HUES48 (cell line): ENCODE data around the gene SPDYE4.
"Not testable (repeated sequence)": the region's sequence is repeated elsewhere in the genome, so short reads cannot be mapped to it uniquely, and the experiment has no call there.

ENCODE experiments used
- H3K27ac ChIP-seq: one replicate; pipeline ENCODE4 v1.7.0; 2013; ENCODE audit warnings: low read depth, low read length, inconsistent platforms
- H3K27me3 ChIP-seq: 2 replicates; pipeline ENCODE4 v1.6.1; 2013; ENCODE audit warnings: mild to moderate bottlenecking, low read length; ENCODE audit not compliant: control insufficient read depth, insufficient read depth
- H3K36me3 ChIP-seq: 2 replicates; pipeline ENCODE4 v1.6.1; 2013; ENCODE audit warnings: low read length; ENCODE audit not compliant: control insufficient read depth, insufficient read depth
- H3K4me1 ChIP-seq: 2 replicates; pipeline ENCODE4 v1.6.1; 2013; ENCODE audit warnings: mild to moderate bottlenecking, low read length; ENCODE audit not compliant: control insufficient read depth, insufficient read depth
- H3K4me3 ChIP-seq: 2 replicates; pipeline ENCODE4 v1.5.1; 2013; ENCODE audit warnings: mild to moderate bottlenecking, low read depth, low read length
- H3K9ac ChIP-seq: 2 replicates; pipeline ENCODE4 v1.6.1; 2013; ENCODE audit warnings: mild to moderate bottlenecking, low read depth, low read length, moderate library complexity
- H3K9me3 ChIP-seq: 2 replicates; pipeline ENCODE4 v1.6.1; 2013; ENCODE audit warnings: low read length; ENCODE audit not compliant: control insufficient read depth, insufficient read depth

Gene SPDYE4, protein sequence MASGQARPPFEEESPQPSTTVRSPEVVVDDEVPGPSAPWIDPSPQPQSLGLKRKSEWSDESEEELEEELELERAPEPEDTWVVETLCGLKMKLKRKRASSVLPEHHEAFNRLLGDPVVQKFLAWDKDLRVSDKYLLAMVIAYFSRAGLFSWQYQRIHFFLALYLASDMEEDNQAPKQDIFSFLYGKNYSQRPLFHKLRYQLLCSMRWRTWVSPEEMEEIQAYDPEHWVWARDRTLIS

DNA sequence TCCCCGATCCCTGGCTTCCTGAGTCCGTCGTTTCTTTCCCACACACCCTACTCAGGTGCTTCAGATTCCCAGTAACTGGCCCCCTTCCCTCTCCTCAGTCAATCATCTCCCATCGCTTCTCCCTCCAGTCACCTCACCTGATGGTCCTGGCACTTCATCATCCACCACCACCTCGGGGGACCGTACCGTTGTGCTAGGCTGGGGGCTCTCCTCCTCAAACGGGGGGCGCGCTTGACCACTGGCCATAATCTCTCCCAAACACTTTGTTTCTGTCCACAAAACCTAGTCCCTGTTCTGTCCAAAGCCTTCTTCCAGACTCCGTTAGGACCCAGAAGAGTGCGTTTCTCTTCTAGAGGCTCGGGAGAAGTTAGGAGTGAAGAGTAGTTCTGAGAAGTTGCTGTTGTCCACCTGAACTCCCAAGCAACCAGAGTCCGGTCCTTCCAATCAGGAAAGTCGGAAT is at the start of gene SPDYE4:
SPDYE4 (minus strand) TSS at position 410 of the 460 bp plus-strand sequence; CDS start at position 246, 164 bp downstream.
- no peaks in the 10 kb centered on the region for H3K36me3 ChIP-seq
- H3K9me3 ChIP-seq = 0 out of 2 replicates have a peak, but pooled peaks cover 2% of the 10 kb centered on the region
- no peaks in the 10 kb centered on the region for H3K27me3 ChIP-seq
- no peaks in the 10 kb centered on the region for H3K4me1 ChIP-seq
- no peak within 1 kb of the TSS for H3K9ac ChIP-seq
- H3K4me3 ChIP-seq = no peak within 1 kb of the TSS
- no peak within 1 kb of the TSS for H3K27ac ChIP-seq

DNA sequence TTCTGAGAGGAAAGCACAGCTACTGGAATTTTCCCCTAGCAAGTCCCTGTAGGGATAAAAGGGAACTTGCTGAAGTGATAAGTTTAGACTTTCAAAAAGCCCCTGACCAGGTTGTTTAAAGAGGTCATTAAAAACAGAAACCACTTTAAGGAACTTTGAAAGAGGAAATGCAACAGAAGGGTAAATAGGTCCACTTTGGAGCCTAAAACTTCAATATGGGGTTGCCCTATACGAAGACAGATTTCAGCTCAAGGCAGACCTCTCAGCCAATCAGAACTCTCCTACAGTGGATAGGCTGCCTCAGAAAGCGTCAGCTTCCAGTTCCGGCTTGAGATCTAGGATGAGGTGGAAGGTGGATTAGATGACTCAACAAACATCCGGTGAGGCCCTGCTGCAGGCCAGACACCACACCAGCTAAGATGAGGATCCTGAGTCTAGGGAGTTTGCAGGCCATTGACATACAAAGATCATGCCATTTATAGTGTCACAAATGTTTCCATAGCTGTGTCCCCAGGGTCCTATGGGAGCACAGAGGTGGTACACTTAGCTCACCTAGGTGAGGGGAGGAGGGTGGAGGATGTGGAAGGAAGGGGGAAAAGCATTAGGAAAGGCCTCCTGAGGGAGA is 48.7 kb upstream of the SPDYE4 start:
- H3K4me1 ChIP-seq = 0 out of 2 replicates have a peak, but pooled peaks cover 4% of the 10 kb centered on the region
- H3K9ac ChIP-seq = no peak overlapping the region
- no peak overlapping the region for H3K27ac ChIP-seq
- H3K27me3 ChIP-seq = no peaks in the 10 kb centered on the region
- H3K36me3 ChIP-seq = no peaks in the 10 kb centered on the region
- H3K4me3 ChIP-seq = no peak overlapping the region
- H3K9me3 ChIP-seq = 0 out of 2 replicates have a peak, but pooled peaks cover 3% of the 10 kb centered on the region

DNA sequence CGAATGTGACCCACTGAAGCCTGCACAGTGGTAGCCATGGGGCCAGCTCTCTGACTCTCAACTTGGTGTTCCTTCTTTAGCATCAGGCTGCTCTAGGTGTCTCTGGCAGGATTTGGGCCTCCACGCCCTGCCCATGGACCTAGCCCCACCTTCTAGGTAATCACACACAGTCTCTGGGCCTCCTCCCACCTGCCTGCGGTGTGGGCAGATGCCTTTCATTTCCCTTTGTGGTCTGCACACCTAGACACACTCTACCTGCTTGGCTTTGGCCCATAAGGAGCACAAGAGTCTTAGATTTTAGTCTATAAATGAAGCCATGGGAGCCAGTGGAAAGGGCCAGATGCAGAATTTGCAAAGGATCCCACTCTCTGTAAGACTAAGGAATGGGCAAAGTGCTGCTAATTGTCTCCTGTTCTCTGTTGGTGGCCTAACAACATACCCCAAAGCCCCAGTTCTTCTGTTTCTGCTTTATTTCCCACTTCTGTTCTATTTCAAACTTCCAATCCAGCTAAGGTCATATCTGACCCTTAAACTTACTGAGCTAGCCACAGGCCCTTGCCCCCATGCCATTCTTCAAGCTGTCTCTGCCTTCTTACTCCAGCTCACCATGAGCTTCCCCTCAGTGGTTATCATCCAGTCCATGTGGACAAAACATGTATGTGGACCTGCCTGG is 48.0 kb upstream of the SPDYE4 start:
- Histone ChIP-seq H3K27me3 (no peaks in the 10 kb centered on the region), H3K4me3 (no peak overlapping the region), H3K36me3 (no peaks in the 10 kb centered on the region), H3K9me3 (0 out of 2 replicates have a peak, but pooled peaks cover 3% of the 10 kb centered on the region), H3K27ac (no peak overlapping the region), H3K9ac (no peak overlapping the region), H3K4me1 (0 out of 2 replicates have a peak, but pooled peaks cover 4% of the 10 kb centered on the region)

DNA sequence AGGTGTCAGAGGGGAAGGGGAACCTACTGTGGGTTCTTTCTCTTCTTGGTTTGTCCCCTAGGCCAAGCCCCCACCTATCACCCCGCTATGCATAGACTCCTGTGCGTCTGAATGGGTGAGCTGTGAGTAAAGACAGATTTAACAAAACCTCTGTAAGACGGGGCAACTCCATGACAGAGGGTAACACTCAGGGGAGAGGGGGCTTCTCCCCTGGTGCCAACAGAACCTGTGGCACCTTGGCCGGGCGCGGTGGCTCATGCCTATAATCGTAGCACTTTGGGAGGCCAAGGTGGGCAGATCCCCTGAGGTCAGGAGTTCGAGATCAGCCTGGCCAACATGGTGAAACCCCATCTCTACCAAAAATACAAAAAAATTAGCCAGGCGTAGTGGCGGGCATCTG is 47.0 kb upstream of the SPDYE4 start:
- H3K4me3 ChIP-seq, H3K4me1 ChIP-seq, H3K27ac ChIP-seq, H3K9ac ChIP-seq, H3K27me3 ChIP-seq, H3K36me3 ChIP-seq, H3K9me3 ChIP-seq: not testable (repeated sequence)

DNA sequence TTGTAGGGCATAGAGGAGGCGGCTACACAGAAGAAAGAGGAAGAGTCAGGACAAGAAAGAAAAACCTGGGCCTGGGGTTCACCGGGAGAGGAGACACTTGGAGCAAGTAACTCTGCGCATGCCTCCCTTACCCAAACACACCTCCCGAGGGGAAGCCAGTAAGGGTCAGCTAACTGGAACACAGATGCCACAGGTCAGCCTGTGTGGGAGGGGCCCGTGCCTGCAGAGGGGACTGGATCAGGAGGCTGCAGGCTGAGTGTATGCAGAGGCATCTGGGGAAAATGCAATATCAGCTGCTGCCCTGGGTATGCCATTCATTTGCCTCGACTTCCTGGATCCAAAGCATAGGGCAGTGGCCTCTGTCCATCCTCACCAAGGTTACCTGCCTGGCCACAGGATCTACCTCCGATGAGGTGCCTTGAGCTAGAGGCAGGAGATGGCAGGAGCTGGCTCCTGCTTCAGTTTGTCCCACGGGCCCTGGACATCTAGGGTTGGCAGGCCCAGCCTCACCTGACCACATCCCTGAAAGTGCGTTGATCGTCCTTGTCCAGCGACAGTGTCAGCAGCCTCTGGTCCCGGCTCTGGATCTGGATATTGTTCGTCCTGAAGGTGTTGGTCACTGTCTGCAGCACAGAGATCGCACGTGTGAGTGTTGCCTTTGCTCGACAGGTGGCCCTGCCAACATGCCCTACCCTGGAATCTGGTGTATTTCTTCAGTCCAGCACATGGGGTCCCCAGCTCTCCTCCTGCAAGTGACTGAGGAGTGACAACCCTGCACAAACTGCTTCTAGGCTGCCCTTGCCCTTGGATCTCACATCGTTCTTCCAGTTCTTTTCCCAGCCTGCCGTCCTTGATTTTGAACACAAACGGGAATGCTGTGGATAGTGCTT is 45.4 kb upstream of the SPDYE4 start:
- Histone ChIP-seq H3K4me1 (0 out of 2 replicates have a peak, but pooled peaks cover 8% of the 10 kb centered on the region), H3K27ac (no peak overlapping the region), H3K36me3 (no peaks in the 10 kb centered on the region), H3K4me3 (no peak overlapping the region), H3K9ac (no peak overlapping the region), H3K27me3 (no peaks in the 10 kb centered on the region), H3K9me3 (no peaks in the 10 kb centered on the region)

DNA sequence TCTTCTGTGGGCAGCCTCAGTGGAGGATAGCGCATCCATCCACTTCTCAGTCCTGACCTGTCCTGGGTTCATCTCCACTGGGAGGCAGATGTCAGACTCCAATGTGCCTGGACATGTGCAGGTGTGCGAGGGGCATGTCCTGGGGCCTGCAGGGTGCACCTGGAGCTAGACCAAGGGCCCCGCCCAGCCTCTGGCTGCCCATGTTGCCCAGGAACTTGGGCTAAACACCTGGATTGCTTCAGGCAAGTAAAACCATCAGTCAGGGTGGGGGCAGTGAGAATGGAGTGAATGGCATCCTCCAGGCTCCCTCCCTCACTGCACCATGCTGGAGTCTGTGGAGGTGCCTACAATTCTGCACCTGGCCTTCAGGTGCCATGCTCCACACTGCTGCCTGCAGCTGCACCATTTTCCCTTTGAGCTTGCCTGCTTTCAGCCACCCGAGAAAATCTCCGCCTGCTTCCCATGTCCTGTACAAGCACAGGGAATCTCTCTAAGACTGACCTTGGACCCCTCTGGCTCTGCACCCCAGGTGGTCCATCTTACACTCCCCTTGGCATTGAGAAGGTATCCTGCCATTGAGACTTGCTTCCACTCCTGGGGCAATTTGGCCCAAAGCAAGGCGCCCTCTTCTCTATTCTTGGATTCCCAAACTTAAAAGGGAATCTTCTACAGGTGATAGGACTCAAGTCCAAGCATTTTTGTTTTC is 42.9 kb upstream of the SPDYE4 start:
- no peaks in the 10 kb centered on the region for H3K27me3 ChIP-seq
- H3K4me1 ChIP-seq = peaks cover 8% of the 10 kb centered on the region; the same call in 1 of the 2 replicates
- no peak overlapping the region for H3K4me3 ChIP-seq
- no peaks in the 10 kb centered on the region for H3K9me3 ChIP-seq
- no peak overlapping the region for H3K9ac ChIP-seq
- no peaks in the 10 kb centered on the region for H3K36me3 ChIP-seq
- no peak overlapping the region for H3K27ac ChIP-seq

DNA sequence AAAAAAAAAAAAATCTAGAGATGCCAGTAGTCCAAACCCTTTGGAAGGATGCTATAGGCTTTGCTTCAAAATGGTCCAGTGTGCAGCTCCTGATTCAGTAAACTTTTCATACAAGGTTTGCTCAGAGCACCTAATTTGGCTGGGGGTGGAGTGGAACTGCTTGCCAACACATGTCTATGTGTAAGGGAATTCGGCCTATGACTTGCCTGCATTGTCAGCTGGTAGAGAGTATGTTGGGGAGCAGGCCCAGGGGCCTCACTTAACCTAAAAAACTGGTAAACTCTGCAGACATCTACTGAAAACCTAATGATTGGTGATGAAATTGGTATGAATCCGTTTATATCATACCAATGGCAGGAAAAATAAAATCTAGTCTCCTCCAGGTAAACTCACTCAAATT is 42.3 kb upstream of the SPDYE4 start:
- Histone ChIP-seq H3K9me3 (no peaks in the 10 kb centered on the region), H3K36me3 (no peaks in the 10 kb centered on the region), H3K4me1 (peaks cover 8% of the 10 kb centered on the region; the same call in 1 of the 2 replicates), H3K27ac (no peak overlapping the region), H3K27me3 (no peaks in the 10 kb centered on the region), H3K4me3 (no peak overlapping the region), H3K9ac (no peak overlapping the region)

DNA sequence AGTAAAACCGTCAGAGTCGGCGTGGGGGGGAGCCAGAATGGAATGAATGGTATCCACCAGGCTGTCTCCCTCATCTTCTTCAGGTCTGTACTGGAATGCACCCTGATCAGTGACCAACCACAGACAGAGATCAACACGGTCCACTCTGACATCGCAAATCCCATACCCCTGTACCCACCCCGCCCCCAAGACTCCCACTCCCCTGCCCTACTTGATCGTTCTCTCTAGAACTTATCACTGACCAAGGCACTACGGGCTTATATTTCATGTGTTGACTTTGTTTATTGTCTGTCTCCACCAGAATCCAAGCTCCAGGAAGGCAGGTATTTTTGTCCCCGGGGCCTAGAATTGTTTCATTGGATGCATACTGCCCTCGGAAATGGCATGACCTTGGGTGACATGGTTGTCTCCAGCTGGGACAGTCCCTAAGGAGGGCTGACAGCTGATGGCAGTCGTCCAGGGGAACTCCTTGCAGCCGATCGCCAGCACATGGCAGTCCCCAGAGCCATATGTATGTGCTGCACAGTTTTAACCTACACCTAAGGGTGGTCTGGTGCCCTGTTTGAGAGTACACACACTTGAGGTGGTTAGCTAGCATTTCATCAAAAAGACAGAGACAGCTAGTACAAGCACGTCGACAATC is 41.3 kb upstream of the SPDYE4 start:
- H3K4me3 ChIP-seq = peak overlapping the region; percentile 74; the same call in 1 of the 2 replicates
- no peaks in the 10 kb centered on the region for H3K9me3 ChIP-seq
- H3K36me3 ChIP-seq = no peaks in the 10 kb centered on the region
- H3K27ac ChIP-seq = no peak overlapping the region
- no peak overlapping the region for H3K9ac ChIP-seq
- no peaks in the 10 kb centered on the region for H3K27me3 ChIP-seq
- H3K4me1 ChIP-seq = peaks cover 8% of the 10 kb centered on the region; the same call in 1 of the 2 replicates

DNA sequence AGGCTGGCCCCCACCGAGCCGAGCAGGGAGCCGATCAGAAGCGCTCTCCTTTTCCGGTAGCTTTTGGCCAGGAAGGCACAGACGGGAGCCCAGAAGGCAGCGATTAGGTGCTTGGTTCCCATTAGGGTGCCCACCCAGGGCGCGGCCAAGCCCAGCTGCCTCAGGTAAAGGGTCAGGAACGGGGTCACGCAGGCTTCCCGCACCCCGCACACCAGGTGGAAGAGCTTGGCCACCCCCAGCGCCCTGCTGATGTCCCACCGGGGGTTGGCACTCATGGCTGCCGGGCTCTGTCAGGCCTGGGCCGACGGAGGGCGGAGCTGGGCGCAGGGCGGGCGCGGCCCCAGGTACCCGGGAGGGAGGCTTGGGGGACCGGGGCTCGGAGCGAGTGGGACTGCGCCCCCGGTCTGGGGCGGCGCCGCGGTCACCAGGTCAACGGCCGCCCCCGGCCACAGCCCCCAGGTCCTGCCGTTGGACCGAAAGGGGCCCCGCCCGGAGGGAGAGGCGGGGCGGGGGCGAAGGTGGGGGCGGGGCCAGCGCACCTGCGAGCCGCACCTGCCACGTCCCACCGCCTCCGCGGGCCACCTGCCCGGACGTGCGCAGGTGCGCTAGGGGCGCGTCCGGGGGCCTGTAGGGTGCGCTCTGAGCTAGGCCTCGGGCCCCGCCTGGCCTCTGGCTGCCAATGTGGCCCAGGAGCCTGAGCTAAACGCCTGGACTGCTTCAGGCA is 40.7 kb upstream of the SPDYE4 start, which contains the start of gene MFSD6L:
MFSD6L (minus strand) TSS at position 520 of the 724 bp plus-strand sequence; CDS start at position 275, 245 bp downstream.
- Histone ChIP-seq H3K27ac (no peak within 1 kb of the TSS), H3K4me3 (peak within 1 kb of the TSS; percentile 74), H3K9me3 (no peaks in the 10 kb centered on the region), H3K36me3 (no peaks in the 10 kb centered on the region), H3K9ac (peak within 1 kb of the TSS; percentile 48), H3K4me1 (peaks cover 8% of the 10 kb centered on the region; the same call in 1 of the 2 replicates), H3K27me3 (no peaks in the 10 kb centered on the region)
